GM23338 (cell line): ENCODE results near the gene EXOC6B. TPM values are rescaled to one million over a fixed set of nuclear protein-coding genes. Genes with fewer than 3 reads are reported as not detected.

ENCODE experiments used
- ATAC-seq: fragments of 200-7000 bp; cut with Tn5 transposase; 3 replicates; pipeline ENCODE4 v1.9.1; 2020
- DNase-seq: peaks from one replicate; pipeline ENCODE4 v3.0.0-alpha.2; 2015; ENCODE audit warnings: low spot score
- H2AFZ ChIP-seq: fragments of 200-600 bp; sonication (generic); 2 replicates; pipeline ENCODE4 v1.8.0; 2016; ENCODE audit warnings: antibody characterized with exemption, mild to moderate bottlenecking, moderate library complexity
- H3F3A ChIP-seq: fragments of 200-600 bp; sonication (generic); replicated peaks from 2 replicates; pipeline ENCODE4 v1.8.0; 2017; ENCODE audit warnings: antibody characterized with exemption, mixed run types, low read depth
- H3K27ac ChIP-seq: fragments of 200-600 bp; sonication (generic); 2 replicates; pipeline ENCODE4 v1.6.1; 2016; ENCODE audit warnings: low read depth
- H3K27me3 ChIP-seq: fragments of 200-600 bp; sonication (generic); 2 replicates; pipeline ENCODE4 v1.8.0; 2016; ENCODE audit warnings: mild to moderate bottlenecking, mixed run types, moderate library complexity; ENCODE audit not compliant: insufficient read depth
- H3K36me3 ChIP-seq: fragments of 200-600 bp; sonication (generic); 2 replicates; pipeline ENCODE4 v1.8.0; 2016; ENCODE audit warnings: mild to moderate bottlenecking; ENCODE audit not compliant: insufficient read depth
- H3K4me1 ChIP-seq: fragments of 200-600 bp; sonication (generic); 2 replicates; pipeline ENCODE4 v1.8.0; 2016; ENCODE audit warnings: mild to moderate bottlenecking, moderate library complexity; ENCODE audit not compliant: insufficient read depth
- H3K4me2 ChIP-seq: fragments of 200-600 bp; sonication (generic); 2 replicates; pipeline ENCODE4 v1.7.1; 2017; ENCODE audit warnings: mixed run types
- H3K4me3 ChIP-seq: fragments of 200-600 bp; sonication (generic); 2 replicates; pipeline ENCODE4 v1.6.1; 2016; ENCODE audit warnings: mixed run types
- H3K79me2 ChIP-seq: fragments of 200-600 bp; sonication (generic); replicated peaks from 2 replicates; pipeline ENCODE4 v1.8.0; 2017; ENCODE audit warnings: mild to moderate bottlenecking; ENCODE audit not compliant: insufficient read depth
- H3K9me2 ChIP-seq: fragments of 200-600 bp; sonication (generic); 2 replicates; pipeline ENCODE4 v1.8.0; 2017; ENCODE audit not compliant: insufficient read depth
- H4K20me1 ChIP-seq: fragments of 200-600 bp; sonication (generic); replicated peaks from 2 replicates; pipeline ENCODE4 v1.8.0; 2017; ENCODE audit warnings: mild to moderate bottlenecking; ENCODE audit not compliant: insufficient read depth
- H3K27ac Mint-ChIP-seq: 2 replicates; pipeline ENCODE4 v1.8.0; 2020; ENCODE audit warnings: inconsistent platforms, mild to moderate bottlenecking, moderate library complexity, mixed read lengths
- H3K27me3 Mint-ChIP-seq: 3 replicates; pipeline ENCODE4 v1.8.0; 2022; ENCODE audit warnings: low read depth, mild to moderate bottlenecking, moderate library complexity, mixed read lengths, inconsistent platforms; ENCODE audit not compliant: insufficient read depth, poor library complexity
- H3K36me3 Mint-ChIP-seq: 3 replicates; pipeline ENCODE4 v1.8.0; 2021; ENCODE audit warnings: low read depth, mild to moderate bottlenecking, inconsistent platforms, moderate library complexity, mixed read lengths
- H3K4me1 Mint-ChIP-seq: 3 replicates; pipeline ENCODE4 v1.8.0; 2020; ENCODE audit warnings: mild to moderate bottlenecking, inconsistent platforms, mixed read lengths
- H3K4me3 Mint-ChIP-seq: 3 replicates; pipeline ENCODE4 v1.8.0; 2021; ENCODE audit warnings: moderate library complexity, mild to moderate bottlenecking, inconsistent platforms, mixed read lengths
- H3K9me3 Mint-ChIP-seq: 3 replicates; pipeline ENCODE4 v1.8.0; 2020; ENCODE audit warnings: moderate library complexity, mild to moderate bottlenecking, inconsistent platforms, mixed read lengths
- CTCF ChIP-seq, 2 experiments: fragments of 200-600 bp in 1 of 2; sonication (generic) in 1 of 2; conservative IDR thresholded peaks; 2 replicates each; pipeline versions ENCODE4 v1.5.1 to v1.6.1; 2016 to 2017; ENCODE audit warnings: antibody characterized with exemption in 2 of 2, low read depth in 2 of 2, mild to moderate bottlenecking in 2 of 2, moderate library complexity in 1 of 2
- ETS1 ChIP-seq: IDR thresholded peaks from 2 replicates; pipeline ENCODE4 v1.6.1; 2016; ENCODE audit warnings: antibody characterized with exemption
- ZNF462 ChIP-seq: fragments of 250-450 bp; sonication (Bioruptor Pico); IDR thresholded peaks from 2 replicates; pipeline ENCODE4 v1.5.0; 2020; ENCODE audit warnings: mild to moderate bottlenecking, moderate library complexity
- polyA plus RNA-seq: library from polyadenylated mRNA; unstranded; fragments of >200 nt; fragmentation: Nextera tagmentation; extraction: Ambion mirVana; gene quantifications from 2 replicates; pipeline ENCODE4 v1.2.1, GENCODE V29; 2016
- total RNA-seq: library from RNA; depleted of rRNA; stranded (reverse); fragments of >200 nt; shearing (Covaris generic); gene quantifications from 2 replicates; pipeline ENCODE4 v1.2.3, GENCODE V29; 2014

EXOC6B gene
- total and polyA plus RNA-seq, 2 experiments from 2014 or later = 7.2 to 45.9 TPM

GRCh38 chr2:72261076-72261475 lies 564.8 kb downstream of the EXOC6B start:
- no peak overlapping the region for H3K27ac ChIP-seq
- no peaks in the 10 kb centered on the region for H4K20me1 ChIP-seq
- no peaks in the 10 kb centered on the region for H3K27me3 ChIP-seq
- H3K4me2 ChIP-seq = no peak overlapping the region
- Mint-ChIP-seq H3K9me3 (no peaks in the 10 kb centered on the region; the same call in 2 of the 3 replicates), H3K4me3 (no peak overlapping the region), H3K27ac (no peak overlapping the region), H3K36me3 (no peaks in the 10 kb centered on the region), H3K4me1 (no peaks in the 10 kb centered on the region), H3K27me3 (no peaks in the 10 kb centered on the region)
- TF ChIP-seq ZNF462 (CRISPR knock-in tag) (no peak), ETS1 (no peak), CTCF (conservative IDR thresholded peaks at IDR 0.05; ENCODE audit: low read depth in 2 of 2) (peak; percentile 19 to 40; a peak in 2 of 4 replicates)
- H3F3A ChIP-seq = no peaks in the 10 kb centered on the region
- no peaks in the 10 kb centered on the region for H3K4me1 ChIP-seq
- H3K4me3 ChIP-seq = no peak overlapping the region
- no peak overlapping the region for H2AFZ ChIP-seq
- no peaks in the 10 kb centered on the region for H3K36me3 ChIP-seq
- DNase-seq = peak; percentile 18
- no peaks in the 10 kb centered on the region for H3K79me2 ChIP-seq
- ATAC-seq = no peak
- H3K9me2 ChIP-seq = no peaks in the 10 kb centered on the region
